A549 (cell line): ENCODE measurements around the gene XIAP. TPM values are rescaled to one million over a fixed set of nuclear protein-coding genes. Genes with fewer than 3 reads are reported as not detected.

Source experiments
- ATOH8 ChIP-seq: fragments of 250-450 bp; sonication (Bioruptor Pico); IDR thresholded peaks from 2 replicates; pipeline ENCODE4 v1.5.0; 2020; ENCODE audit warnings: low read depth, mild to moderate bottlenecking, moderate library complexity
- CEBPB ChIP-seq, 2 experiments: fragments of >200 bp in 1 of 2; sonication (Bioruptor Twin) in 1 of 2; formaldehyde crosslinking in 1 of 2; IDR thresholded peaks; 2 replicates each; pipeline ENCODE4 v1.6.1; 2012 to 2016
- CHD4 ChIP-seq: fragments of 200-600 bp; sonication (generic); IDR thresholded peaks from 2 replicates; pipeline ENCODE4 v1.6.1; 2016; ENCODE audit warnings: antibody characterized with exemption, mild to moderate bottlenecking, borderline replicate concordance
- CTCF ChIP-seq: fragments of >200 bp; sonication (Bioruptor Twin); formaldehyde crosslinking; IDR thresholded peaks from 3 replicates; pipeline ENCODE4 v1.5.1; 2016
- E2F6 ChIP-seq: IDR thresholded peaks from 2 replicates; pipeline ENCODE4 v1.6.1; 2012; ENCODE audit warnings: low read depth, borderline replicate concordance
- FOSL2 ChIP-seq, 2 experiments: fragments of 450-650 bp in 1 of 2; fragments of >200 bp in 1 of 2; sonication (Bioruptor Twin) in 1 of 2; formaldehyde crosslinking; IDR thresholded peaks; 2 replicates each; pipeline versions ENCODE4 v1.5.0 to v1.6.1; 2016 to 2020; ENCODE audit warnings: mild to moderate bottlenecking in 1 of 2, moderate library complexity in 1 of 2
- GATA3 ChIP-seq: IDR thresholded peaks from 2 replicates; pipeline ENCODE4 v1.6.1; 2012; ENCODE audit warnings: borderline replicate concordance
- HDAC2 ChIP-seq: fragments of 200-600 bp; sonication (generic); IDR thresholded peaks from 2 replicates; pipeline ENCODE4 v1.6.1; 2016
- HEYL ChIP-seq: fragments of 250-450 bp; sonication (Bioruptor Pico); IDR thresholded peaks from 2 replicates; pipeline ENCODE4 v1.8.0; 2021; ENCODE audit warnings: mild to moderate bottlenecking, moderate library complexity
- HOXA7 ChIP-seq: fragments of 250-450 bp; sonication (Bioruptor Pico); IDR thresholded peaks from 2 replicates; pipeline ENCODE4 v1.5.0; 2020; ENCODE audit warnings: mild to moderate bottlenecking, moderate library complexity
- HOXB13 ChIP-seq: fragments of 250-450 bp; sonication (Bioruptor Pico); IDR thresholded peaks from 2 replicates; pipeline ENCODE4 v1.5.0; 2020; ENCODE audit warnings: low read depth, mild to moderate bottlenecking, moderate library complexity
- KDM5A ChIP-seq: fragments of 200-600 bp; sonication (generic); IDR thresholded peaks from 2 replicates; pipeline ENCODE4 v1.6.1; 2016; ENCODE audit warnings: antibody characterized with exemption, mild to moderate bottlenecking
- MAX ChIP-seq: IDR thresholded peaks from 2 replicates; pipeline ENCODE4 v1.6.1; 2012
- NPAS2 ChIP-seq: fragments of 250-450 bp; sonication (Bioruptor Pico); IDR thresholded peaks from 2 replicates; pipeline ENCODE4 v1.8.0; 2022; ENCODE audit warnings: mild to moderate bottlenecking, moderate library complexity, borderline replicate concordance
- NR3C1 ChIP-seq: fragments of >200 bp; sonication (Bioruptor Twin); formaldehyde crosslinking; IDR thresholded peaks from 3 replicates; pipeline ENCODE4 v1.6.1; 2017
- PHF8 ChIP-seq: fragments of 200-600 bp; sonication (generic); IDR thresholded peaks from 2 replicates; pipeline ENCODE4 v1.6.1; 2016; ENCODE audit warnings: low read depth, mild to moderate bottlenecking, antibody characterized with exemption, moderate library complexity, borderline replicate concordance
- POLR2AphosphoS2 ChIP-seq: conservative IDR thresholded peaks from 2 replicates; pipeline ENCODE4 v1.6.1; 2012; ENCODE audit warnings: low read length, improper control_type of control experiment, inconsistent platforms
- SREBF2 ChIP-seq: fragments of 450-650 bp; IDR thresholded peaks from 2 replicates; pipeline ENCODE4 v1.6.1; 2014; ENCODE audit warnings: mild to moderate bottlenecking, moderate library complexity
- USF2 ChIP-seq: fragments of 450-650 bp; IDR thresholded peaks from 2 replicates; pipeline ENCODE4 v1.6.1; 2014; ENCODE audit warnings: antibody characterized with exemption
- ZFP36 ChIP-seq: fragments of 450-650 bp; IDR thresholded peaks from 2 replicates; pipeline ENCODE4 v1.6.1; 2014; ENCODE audit warnings: borderline replicate concordance; ENCODE audit not compliant: partially characterized antibody
- ZNF302 ChIP-seq: fragments of 250-450 bp; sonication (Bioruptor Pico); IDR thresholded peaks from 2 replicates; pipeline ENCODE4 v1.9.0; 2021; ENCODE audit warnings: inconsistent platforms, mild to moderate bottlenecking, moderate library complexity
- ZSCAN20 ChIP-seq: fragments of 250-450 bp; sonication (Bioruptor Pico); IDR thresholded peaks from 2 replicates; pipeline ENCODE4 v1.8.0; 2022; ENCODE audit warnings: mild to moderate bottlenecking, moderate library complexity
- polyA plus RNA-seq, 4 experiments: library from polyadenylated mRNA; depleted of rRNA in 3 of 4; stranded (reverse); fragments of >200 nt; fragmentation: RNase III in 1 of 4; extraction: RNeasy Plus Mini Kit Qiagen cat#74134 plus additional on column Dnase treatment in 1 of 4; gene quantifications; 2 replicates in 3 of 4; 3 replicates in 1 of 4; pipeline ENCODE4 v1.2.3, GENCODE V29; 2011 to 2017
- TF ChIP-seq, protein P1 (sequence below): fragments of 250-450 bp; sonication (Bioruptor Pico); IDR thresholded peaks from 2 replicates; pipeline ENCODE4 v1.5.0; 2021; ENCODE audit warnings: mild to moderate bottlenecking, moderate library complexity, borderline replicate concordance

XIAP gene
- polyA plus RNA-seq, 2 of the 4 experiments (the other 2 are of a cell fraction), result 42.9 to 44.1 TPM

DNA sequence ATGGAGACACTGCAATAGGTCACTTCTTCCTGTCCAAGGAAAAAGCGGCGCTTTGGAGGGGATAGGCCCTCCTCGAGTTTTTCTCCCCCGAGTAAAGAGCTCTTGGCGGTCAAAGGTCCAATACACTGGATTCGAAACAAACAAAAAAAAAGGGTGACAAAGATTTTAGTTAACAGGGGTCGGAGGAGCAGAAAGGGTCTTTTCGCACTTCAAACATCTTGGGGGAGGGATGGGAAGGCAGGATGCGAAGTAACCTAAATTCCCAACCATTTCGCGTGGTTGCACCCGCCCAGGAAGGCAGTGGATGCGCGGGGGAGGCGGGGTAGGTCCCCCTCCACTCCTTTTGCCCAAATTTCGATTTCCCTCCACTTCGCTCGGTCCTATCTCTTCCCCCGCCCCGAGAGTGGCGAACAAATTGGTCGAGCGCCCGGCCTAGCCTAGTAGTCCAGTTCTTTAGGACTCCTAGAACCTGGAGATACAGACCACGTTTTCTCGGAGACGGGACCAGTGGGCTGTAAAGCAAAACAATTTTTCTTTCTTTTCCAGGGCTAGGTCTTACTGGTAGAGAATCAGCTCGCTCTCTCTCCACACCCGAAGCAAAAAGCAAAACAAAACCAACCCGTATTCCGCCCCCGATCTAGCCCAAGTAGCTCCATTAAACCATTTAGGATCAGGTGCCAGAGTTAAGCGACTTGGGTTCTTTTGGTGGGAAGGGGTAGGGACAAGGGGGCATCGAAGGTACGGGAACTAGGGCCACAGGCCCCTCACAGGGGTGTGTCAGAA lies 99.6 kb downstream of the XIAP start (continued):
- TF ChIP-seq CTCF (no peak), USF2 (no peak), MAX (peak; percentile 22; the same call in 1 of the 2 replicates), ZFP36 (no peak), E2F6 (peak; percentile 55; the same call in 1 of the 2 replicates), CHD4 (no peak), SREBF2 (no peak), HOXB13 (no peak), ATOH8 (CRISPR knock-in tag) (no peak), HDAC2 (no peak), CEBPB (IDR thresholded peaks at IDR 0.05) (no peak), KDM5A (no peak), HEYL (no peak), NPAS2 (CRISPR knock-in tag) (no peak), HOXA7 (CRISPR knock-in tag) (no peak), GATA3 (no peak), ZSCAN20 (CRISPR knock-in tag) (no peak), POLR2AphosphoS2 (no peak), PHF8 (no peak), ZNF302 (CRISPR knock-in tag) (no peak), NR3C1 (no peak), FOSL2 (IDR thresholded peaks at IDR 0.05) (no peak), FOSL2 (CRISPR knock-in tag; IDR thresholded peaks at IDR 0.05) (no peak)
- TF ChIP-seq, protein P1, sequence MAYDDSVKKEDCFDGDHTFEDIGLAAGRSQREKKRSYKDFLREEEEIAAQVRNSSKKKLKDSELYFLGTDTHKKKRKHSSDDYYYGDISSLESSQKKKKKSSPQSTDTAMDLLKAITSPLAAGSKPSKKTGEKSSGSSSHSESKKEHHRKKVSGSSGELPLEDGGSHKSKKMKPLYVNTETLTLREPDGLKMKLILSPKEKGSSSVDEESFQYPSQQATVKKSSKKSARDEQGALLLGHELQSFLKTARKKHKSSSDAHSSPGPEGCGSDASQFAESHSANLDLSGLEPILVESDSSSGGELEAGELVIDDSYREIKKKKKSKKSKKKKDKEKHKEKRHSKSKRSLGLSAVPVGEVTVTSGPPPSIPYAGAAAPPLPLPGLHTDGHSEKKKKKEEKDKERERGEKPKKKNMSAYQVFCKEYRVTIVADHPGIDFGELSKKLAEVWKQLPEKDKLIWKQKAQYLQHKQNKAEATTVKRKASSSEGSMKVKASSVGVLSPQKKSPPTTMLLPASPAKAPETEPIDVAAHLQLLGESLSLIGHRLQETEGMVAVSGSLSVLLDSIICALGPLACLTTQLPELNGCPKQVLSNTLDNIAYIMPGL (CRISPR knock-in tag), result no peak
